Endometrium (tissue), 2 donors: ENCODE results near the gene CDH12.
"Not testable (repeated sequence)": the region's sequence is repeated elsewhere in the genome, so short reads cannot be mapped to it uniquely, and the experiment has no call there.

Source experiments
- FAIRE-seq: peaks from 2 replicates; lab custom pipeline; 2012; peaks lifted over from hg19 to GRCh38; lab: Jason Lieb, UNC
- donor health status: control.
- donor health status: control.

CDH12 gene

DNA sequence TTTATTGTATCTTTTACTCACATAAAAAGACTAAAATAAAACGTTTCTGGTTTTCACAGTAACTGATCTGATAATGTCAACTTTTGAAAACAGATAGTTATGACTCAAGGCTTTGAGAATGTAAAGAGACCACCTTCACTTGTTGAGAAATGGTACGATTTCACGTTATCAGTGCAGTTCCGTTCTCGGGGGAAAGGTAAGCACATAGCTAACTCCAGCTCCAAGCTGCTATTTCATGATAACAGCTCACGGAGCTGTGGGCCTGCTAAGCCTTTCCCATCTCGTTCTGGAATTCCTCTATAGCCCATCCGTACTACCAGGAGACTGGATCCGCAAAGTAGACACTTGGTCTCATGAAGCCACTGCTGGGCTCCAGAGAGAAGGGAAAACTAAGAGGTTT is 701.3 kb downstream of the CDH12 start:
- not testable (repeated sequence) for FAIRE-seq

DNA sequence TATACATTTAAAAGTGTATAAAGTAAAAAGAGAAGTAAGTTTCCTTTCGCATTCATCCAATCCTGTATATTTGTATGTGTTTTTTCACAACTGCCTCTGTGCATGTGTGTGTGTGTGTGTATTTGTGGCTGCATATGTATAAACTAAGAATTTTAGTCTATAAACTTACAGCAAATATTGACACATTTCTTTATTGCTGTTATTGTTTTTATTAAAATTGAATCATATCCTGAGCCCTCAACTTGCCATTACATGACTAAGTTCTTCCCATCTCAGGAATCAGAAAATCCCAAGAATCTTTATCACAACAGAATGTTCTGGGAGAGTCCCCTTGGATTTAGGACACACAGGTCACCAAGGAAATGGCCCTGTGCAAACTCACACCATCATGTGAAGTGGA is 712.7 kb downstream of the CDH12 start:
- FAIRE-seq: not testable (repeated sequence)

DNA sequence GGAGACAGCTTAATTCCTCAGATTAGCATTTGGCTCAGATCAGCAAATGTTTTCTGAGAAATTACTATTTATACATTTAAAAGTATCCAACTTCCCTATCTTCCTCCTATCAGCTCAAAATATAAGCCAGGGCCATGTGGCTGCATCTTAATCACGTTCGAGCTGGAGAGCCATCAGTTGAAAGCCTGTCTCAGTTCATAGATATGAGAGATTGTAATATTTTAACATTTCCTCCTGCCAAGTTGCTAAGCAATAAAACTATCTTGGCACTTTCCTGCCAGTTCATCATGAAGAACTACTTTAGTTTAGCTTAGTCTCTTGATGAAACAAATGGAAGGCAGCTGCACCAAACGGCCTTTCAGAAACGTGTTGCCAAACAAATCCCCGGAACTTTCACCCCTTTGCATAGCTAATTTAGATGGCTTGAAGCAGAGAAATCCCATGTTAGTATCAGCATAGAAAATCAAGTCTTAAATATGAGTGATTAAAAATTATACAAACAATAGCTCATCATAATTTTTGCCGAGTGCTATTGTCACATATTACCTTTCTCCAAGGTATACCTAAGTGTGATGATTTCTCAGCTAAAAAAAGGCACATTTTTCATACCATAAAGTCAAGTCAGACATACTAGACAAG is 713.4 kb downstream of the CDH12 start:
- FAIRE-seq: not testable (repeated sequence)

DNA sequence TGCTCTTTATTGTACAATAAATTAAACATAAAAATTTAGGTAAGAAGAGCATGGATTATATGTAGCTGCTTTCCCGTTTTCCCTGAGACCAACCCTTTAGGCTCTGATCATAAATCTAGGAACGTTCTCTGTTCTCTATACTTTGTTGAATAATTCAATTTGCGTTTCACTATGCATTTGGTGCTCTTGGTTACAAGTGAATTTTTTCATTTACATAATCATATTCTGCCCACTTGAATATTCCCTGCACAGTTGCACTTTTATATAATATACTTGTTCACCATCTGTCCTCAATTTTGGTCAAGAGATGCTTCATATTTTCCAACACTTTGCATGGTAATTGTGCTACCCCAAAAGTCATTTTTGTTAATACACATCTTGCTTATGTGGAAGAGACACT is 741.8 kb downstream of the CDH12 start:
- FAIRE-seq: no peak

DNA sequence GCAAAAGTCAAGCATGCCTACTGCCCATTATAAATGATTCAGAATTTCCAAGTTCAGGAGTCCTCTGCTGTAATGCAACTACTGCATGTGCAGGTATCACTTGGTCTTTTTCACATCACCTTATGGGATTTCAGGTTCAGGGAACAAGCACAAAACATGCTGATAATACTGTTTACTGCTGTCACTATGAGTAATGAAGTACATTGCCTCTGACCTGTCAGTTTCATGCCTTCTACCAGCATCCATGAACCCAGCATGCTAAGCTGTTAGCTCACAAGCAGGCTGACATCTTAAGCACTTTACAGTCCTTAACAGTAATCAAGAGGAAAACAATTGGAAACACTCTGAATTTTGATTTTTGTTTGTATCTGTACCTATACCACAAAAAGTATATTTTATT is 743.8 kb downstream of the CDH12 start:
- no peak for FAIRE-seq

DNA sequence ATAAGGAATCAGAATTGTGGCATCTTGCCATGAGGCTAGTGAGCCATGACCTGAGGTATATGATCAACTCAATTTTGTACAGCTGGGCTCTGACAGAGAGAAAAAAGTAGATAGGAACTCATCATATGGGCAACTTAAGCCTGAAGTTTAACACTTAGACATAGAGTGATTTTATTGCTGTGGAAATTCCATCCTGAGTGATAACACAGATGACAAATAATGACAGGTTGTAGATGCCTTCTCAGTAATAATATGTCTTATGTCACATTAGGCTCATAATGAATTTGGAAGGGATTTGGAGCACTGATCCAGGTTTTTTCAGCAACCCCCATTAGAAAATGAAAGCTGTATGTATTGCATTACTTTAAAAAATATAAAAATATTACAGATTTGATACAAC is 744.6 kb downstream of the CDH12 start:
- no peak for FAIRE-seq

DNA sequence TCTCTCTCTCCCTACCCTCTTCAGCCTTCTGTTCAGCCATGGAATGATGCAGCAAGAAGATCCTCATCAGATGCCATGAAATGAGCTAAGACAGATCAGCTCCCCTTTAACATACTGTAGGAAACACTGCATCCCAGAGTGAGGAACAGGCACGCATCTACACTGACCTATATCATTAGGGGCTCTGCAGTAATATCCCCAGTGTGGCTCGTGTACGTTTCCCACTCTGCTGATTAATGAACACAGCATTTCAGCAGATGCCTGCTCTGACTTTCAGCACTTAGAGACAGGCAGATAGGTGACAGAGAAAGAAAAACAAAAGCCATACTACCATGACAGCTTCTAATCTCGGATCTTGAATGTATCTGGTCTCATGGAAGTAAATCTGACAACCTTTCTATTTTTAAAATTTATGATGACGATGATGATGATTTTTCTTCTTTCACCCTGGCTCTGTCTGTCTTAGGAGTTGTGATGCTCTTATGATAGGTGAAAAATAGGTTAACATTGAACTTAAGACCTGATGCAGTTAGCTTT is 750.3 kb downstream of the CDH12 start:
- FAIRE-seq: no peak

DNA sequence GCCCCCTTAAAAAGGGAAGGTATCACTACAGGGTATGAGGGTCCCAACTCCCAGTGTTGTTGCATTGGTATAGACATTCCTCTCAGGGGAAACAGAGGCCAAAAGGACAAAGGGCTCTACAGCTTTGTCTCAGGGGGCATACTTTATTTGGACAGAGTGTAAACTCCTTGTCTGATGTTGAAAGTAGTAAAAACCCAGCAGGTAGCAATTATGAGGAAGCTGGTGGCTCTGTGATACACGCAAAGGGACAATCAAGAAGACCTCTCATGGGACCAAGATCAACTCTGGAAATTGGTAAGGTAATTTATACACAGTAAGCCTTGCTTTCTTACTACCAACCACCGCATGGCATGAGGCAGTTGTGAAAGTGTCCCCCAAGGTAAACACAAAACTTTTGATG is 764.6 kb downstream of the CDH12 start:
- no peak for FAIRE-seq

DNA sequence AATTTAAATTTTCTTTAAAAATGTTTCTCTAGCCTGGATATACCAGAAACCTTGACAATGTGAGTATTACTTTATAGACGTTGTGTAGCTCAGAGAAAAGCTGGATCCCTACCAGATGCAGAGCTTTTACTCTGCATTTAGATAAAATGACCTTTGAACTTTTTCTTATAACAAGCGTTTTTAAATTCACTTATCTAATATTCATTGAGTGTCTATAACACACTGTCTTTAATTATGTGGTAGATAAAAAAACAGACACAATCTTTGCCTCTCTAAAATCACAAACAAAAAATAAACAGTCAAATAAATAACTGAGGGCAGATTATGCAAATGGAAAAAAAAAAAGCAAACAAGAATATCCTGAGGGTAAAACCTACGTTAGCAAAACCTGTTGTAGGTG is 773.6 kb downstream of the CDH12 start:
- no peak for FAIRE-seq

DNA sequence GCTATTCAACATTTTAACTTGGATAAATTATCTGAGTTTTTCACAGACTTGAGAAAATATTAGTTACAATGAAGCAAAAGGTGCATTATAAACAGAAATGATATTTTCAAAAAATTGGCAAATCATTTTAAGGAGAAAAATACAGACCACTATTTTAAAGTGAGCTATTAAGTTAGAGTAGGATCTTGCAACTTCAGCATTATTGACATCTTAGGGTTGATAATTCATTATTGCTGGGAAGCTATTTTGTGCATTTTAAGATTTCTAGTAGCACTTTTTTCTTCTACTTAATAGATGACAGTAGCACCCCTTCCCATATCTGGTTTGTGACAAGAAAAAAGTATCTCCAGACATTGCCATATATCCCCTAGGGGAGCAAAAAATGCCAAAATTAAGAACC is 774.1 kb downstream of the CDH12 start:
- FAIRE-seq: no peak

DNA sequence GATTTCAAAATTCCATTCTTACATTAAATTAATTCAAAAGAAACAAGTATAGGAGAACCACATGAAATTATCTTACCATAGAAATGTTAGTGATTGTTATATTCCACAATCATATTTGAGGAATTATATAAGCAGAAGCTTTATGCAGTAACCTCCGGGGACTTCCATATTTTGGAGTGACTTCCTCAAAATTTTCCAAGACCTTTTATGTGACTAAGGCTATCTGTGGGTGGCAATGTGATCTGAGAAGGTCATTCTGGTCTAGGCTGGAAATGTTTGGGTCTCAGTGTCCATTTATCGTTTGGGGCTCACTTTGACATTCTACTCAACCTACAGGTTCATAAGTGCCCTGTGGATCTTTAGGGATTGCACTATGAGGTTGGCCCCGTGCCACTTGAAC is 776.6 kb downstream of the CDH12 start:
- no peak for FAIRE-seq

DNA sequence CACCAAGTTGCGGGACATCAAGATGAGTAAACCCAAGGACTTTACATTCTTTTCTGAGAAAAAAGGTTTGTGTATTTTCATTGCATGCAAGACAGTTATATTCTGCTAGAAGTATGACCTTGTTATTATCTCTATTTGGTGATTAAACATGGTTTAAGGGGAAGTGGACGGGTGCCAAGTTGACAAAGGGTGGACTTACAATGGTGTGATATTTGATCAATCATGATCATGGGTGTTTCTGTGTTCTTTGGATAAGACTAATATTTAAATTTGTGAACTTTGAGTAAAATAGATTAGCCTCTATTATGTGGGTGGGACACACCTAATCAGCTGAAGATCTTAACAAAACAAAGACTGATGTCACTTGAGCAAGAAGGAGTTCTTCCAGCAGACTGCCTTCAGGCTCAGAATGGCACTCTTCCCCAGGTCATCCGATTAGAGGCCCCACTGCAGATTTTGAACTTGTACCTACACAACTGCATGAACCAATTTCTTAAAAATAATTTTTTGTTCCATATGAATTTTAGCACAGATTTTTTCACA is 782.9 kb downstream of the CDH12 start:
- no peak for FAIRE-seq

DNA sequence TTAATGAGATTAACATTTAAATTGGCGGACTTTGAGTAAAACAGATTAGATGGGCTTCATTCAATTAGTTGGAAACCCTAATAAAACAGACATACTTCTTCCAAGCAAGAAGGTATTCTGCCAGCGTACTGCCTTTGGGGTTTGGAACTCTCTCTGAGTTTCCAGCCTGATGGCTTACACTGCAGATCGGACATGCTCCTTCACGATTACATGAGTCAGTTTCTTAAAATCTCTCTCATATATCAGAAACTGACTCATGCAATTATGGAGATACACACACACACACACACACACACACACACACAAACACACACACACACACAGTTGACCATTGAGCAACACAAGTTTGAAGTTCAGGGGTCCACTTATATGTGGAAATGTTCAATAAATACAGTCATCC is 789.4 kb downstream of the CDH12 start:
- no peak for FAIRE-seq

DNA sequence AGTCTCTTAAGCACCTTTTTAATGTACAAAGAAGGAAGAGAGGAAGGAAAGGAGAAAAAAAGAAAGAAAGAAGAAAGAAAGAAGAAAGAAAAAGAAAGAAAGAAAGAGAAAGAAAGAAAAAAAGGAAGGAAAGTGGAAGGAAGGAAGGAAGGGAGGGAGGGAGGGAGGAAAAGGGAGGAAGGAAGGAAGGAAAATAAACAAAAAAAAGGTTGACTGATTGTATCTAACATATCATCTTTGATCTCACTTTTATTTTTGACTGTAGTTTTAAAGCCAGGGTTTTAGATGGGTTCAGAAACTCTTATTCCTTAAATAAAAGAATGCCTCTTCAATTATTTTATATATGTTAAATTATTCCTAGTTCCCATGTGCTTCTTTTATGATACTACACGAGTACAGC is 794.5 kb downstream of the CDH12 start:
- no peak for FAIRE-seq

DNA sequence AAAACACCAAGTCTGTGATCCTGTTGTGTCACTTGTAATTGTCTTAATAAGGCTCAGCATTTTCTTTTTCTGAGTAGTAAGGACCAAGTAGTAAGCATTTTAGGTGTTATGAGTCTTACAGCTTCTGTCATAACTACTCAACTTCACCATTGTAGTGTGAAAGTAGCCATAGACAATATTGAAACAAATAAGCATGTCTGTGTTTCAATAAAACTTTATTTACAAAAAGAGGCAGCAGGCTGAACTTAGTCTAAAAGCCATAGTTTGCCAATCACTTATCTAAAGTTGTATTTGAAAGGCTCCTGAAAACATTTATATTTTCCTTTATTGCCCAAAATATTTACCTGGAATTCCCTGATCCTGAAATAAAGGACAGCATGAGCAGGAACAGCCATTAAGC is 796.1 kb downstream of the CDH12 start:
- FAIRE-seq: no peak

DNA sequence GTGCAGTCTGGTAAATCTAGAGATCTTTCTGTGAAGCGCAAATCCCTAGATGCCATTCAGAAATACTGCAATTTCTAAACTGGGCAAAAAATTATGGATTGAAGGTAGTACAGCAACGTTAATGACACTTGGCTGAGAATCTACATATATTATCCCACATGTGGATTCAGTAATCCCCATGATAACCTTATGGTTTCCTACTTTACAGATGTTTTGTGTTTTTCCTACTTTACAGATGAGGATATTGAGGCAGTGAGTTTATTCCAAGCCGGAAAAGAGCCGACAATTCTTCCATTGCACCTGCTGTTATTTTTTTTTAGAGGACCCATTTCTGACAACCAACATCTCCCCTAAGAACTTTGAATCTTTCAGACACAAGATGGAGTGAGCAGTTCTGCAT is 796.5 kb downstream of the CDH12 start:
- FAIRE-seq: no peak

DNA sequence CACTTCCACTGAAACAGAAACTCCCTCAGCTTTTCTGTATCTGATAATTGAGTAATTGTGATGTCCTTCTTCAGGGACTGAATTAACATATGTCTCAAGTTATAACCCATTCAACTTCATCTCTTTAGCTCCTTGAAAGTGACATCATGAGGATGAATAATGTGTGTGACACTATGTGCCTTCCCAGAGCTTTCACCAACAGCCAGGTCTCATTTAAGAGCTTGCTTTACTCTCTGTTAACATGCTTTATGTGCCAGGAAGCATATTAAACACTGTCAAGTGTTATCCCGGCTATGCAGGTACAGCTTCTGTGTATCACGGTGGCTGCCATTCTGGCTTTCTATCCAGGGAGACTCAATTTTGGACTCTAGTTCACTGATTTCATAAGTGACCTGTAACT is 799.9 kb downstream of the CDH12 start:
- FAIRE-seq: no peak

DNA sequence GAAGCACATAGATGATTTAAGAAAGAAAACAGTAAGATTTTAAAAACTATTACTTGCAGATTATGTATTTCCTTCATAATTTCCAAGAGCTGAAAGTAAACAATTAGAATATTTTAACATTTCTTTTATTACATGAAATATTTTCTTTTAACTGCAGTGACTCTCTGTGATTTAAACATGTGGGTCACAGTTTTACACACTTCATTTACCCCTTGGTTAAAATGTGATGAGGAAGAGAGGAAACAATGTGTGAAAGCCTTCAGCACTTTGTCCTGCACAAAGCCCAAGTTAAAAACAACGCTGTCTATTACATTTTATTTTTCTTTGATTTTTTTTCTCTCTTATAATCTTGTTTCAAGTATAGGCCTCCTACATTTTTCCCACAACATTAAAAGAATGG is 801.3 kb downstream of the CDH12 start:
- peak; percentile 66 for FAIRE-seq

DNA sequence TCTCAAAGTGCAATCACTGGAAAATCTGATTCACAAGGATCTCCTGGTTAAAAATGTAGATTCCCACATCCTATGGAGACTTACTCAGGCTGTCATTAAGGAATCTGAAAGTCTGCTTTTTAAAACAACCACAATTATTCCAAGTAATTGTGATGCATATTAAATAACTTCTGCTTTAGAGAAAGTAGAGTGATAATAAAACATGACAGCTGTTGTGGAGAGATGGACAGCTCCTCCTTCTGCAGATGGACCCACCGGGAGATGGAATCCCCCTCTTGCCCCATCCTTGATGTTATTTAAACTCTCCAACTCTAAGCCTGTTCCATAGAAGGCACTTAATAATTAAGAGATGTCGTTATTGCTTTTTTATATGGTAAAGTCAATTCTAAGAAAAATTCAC is 802.2 kb downstream of the CDH12 start:
- FAIRE-seq: no peak

DNA sequence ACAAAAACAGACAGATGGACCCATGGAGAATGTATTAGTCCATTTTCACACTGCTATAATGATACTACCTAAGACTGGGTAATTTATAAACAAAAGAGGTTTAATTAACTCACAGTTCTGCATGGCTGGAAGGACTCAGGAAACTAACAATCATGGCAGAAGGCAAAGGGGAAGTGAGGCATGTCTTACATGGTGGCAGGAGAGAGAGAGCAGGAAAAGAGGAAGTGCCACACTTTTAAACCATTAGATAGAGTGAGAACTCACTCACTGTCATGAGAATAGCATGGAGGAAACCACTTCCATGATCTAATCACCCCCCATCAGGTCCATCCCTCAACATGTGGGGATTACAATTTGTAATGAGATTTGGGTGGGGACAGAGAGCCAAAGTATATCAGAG is 808.9 kb downstream of the CDH12 start:
- FAIRE-seq: no peak

DNA sequence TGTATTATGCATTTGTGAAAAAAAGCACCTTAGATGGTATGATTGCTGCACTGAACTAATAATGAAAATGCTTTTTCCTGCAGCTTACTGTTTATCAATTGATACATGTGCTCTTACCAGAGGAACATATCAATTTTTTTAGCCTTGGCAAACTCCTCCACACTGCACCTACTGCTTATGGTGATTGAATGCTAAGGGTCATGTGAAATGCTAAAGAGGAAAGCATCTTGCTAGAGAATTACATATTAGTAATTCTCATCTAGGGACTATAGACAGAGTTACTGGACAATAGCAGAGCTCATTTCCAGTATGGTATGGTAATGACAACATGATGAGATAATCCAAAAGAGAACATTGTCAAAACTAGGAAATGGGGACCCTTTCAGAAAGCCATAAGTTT is 817.1 kb downstream of the CDH12 start:
- FAIRE-seq: no peak

DNA sequence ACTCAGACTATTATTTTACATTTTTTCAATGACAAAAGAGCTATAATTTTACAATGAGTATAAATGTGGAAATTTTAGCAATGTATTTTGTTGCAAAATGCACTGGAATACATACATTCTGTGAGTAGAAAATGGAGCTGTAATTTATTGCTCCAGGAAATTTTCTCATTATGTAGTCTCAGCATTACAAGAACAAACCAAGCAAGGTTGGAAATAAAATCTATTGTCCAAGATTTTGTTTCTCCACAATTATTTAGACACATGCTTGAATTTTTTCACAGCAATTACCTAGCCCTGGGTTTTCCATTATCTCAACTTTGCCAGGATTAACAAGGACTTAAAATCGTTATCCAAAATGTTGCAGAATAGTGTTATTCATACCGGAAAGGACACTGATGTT is 820.1 kb downstream of the CDH12 start:
- FAIRE-seq: no peak

DNA sequence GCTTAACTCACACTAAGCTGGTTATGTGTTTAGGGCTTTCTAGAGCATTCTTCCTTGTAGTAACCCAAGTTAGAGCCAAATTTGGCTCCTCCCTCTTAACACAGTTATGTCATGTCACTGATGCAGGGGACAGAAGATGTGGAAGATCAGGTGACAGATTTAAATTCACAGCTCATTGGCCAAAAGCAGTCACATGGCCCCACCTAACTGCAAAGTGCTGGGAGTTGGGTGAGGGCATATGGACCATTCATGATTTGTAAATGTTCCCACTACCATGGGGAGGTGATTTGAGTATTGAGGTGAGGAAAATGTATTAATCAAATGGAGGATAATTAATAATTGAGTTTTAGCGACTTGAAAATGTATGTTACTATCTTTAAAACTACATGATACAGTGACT is 829.4 kb downstream of the CDH12 start:
- FAIRE-seq: no peak

DNA sequence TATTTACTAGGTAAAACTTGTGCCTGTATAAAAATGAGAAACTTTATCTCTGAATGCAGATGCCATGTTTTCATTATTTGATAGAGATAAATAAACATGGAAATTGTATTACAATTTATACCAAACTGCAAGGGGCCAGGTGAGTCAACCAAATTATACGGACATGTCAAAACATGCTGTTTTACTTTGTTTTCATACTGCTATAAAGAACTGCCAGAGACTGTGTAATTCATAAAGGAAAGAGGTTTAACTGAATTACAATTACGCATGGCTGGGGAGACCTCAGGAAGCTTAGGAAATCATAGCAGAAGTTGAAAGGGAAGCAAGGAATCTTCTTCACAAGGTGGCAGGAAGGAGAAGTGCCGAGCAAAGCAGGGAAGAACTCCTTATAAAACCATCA is 840.3 kb downstream of the CDH12 start:
- FAIRE-seq: not testable (repeated sequence)
